ENCODE measurements around the gene TBCD.
"Not testable (repeated sequence)": the region's sequence is repeated elsewhere in the genome, so short reads cannot be mapped to it uniquely, and the experiment has no call there.

Gene TBCD

GRCh38 chr17:82989051-82989450 is 237.2 kb downstream of the TBCD start:
- DNase-seq (ENCODE audit: low read depth in 4 of 4, low spot score in 1 of 4): not testable (repeated sequence)

- no peak for DNase-seq (ENCODE audit: low read depth in 4 of 4, low spot score in 1 of 4)
Measured at GRCh38 chr17:82989881-82990280, 238.0 kb downstream of the TBCD start.

- no peak for DNase-seq (ENCODE audit: low read depth in 4 of 4, low spot score in 1 of 4)
Measured at GRCh38 chr17:82993005-82993404, 241.1 kb downstream of the TBCD start.
